Lower leg skin (tissue), 4 donors: ENCODE results near the gene TNS3. TPM values are rescaled to one million over a fixed set of nuclear protein-coding genes. Genes with fewer than 3 reads are reported as not detected.
A peak's percentile ranks its signal among the peaks of the same experiment; 100 is the strongest.

Source experiments
- DNase-seq, 2 donors: peaks; one replicate each; pipeline ENCODE4 v3.0.0-alpha.2; 2019; ENCODE audit warnings: low spot score in 2 of 2
- H3K4me3 ChIP-seq: fragments of 200-600 bp; sonication (generic); 2 replicates; pipeline ENCODE4 v1.5.1; 2017; ENCODE audit warnings: mild to moderate bottlenecking, low read depth; ENCODE audit not compliant: poor library complexity, severe bottlenecking
- CTCF ChIP-seq, 3 donors: fragments of 450-650 bp; IDR thresholded peaks; one replicate each; pipeline ENCODE4 v1.5.1; 2016; ENCODE audit warnings: antibody characterized with exemption in 3 of 3, mild to moderate bottlenecking in 3 of 3, moderate library complexity in 2 of 3
- POLR2A ChIP-seq, 2 donors: fragments of 450-650 bp; IDR thresholded peaks; one replicate each; pipeline ENCODE4 v1.6.1; 2016 to 2017; ENCODE audit warnings: antibody characterized with exemption in 2 of 2, mild to moderate bottlenecking in 1 of 2, moderate library complexity in 1 of 2
- WGBS, 2 donors: methylation state at CpG; one replicate each; pipeline ENCODE4 v1.1.5; 2018; 5-methylcytosine and 5-hydroxymethylcytosine counted together
- intact Hi-C: fragments of 100-400 bp; cut with DNase I; formaldehyde crosslinking; loops from one replicate; pipeline ENCODE4 v1.15.0; 2023; ENCODE audit warnings: low total_unique reads
- total RNA-seq, 4 donors: library from RNA; depleted of rRNA; stranded (reverse); fragments of >200 nt; gene quantifications; one replicate each; pipeline ENCODE4 v1.1.0, GENCODE V29; 2016

TNS3 gene
- total RNA-seq, 4 donors from 2014 or later = 19.5 to 33.9 (median 25.5) TPM

- peak in 1 of 2 donors; percentile 75 for DNase-seq
- intact Hi-C loops = no loop called here
Measured at GRCh38 chr7:47383696-47384445, 198.0 kb downstream of the TNS3 start.

GRCh38 chr7:47383072-47383471 lies 198.8 kb downstream of the TNS3 start:
- no peak for TF ChIP-seq POLR2A (IDR thresholded peaks at IDR 0.05)
- no peak for TF ChIP-seq CTCF (IDR thresholded peaks at IDR 0.05)
- no peak overlapping the region for H3K4me3 ChIP-seq
- WGBS, 2 donors = 70 to 71% methylated on average over 8 of the region's 8 CpGs
- peak in 1 of 2 donors; percentile 50 for DNase-seq
- intact Hi-C loops = no loop called here

More at GRCh38 chr7:47383696-47384445, 198.0 kb downstream of the TNS3 start:
- 87 to 90% methylated on average over 10 of the region's 10 CpGs for WGBS, 2 donors
- H3K4me3 ChIP-seq = no peak overlapping the region
- no peak for TF ChIP-seq CTCF (IDR thresholded peaks at IDR 0.05)
- no peak for TF ChIP-seq POLR2A (IDR thresholded peaks at IDR 0.05)

GRCh38 chr7:47382200-47382599 lies 199.7 kb downstream of the TNS3 start:
- no peak overlapping the region for H3K4me3 ChIP-seq
- no peak for TF ChIP-seq POLR2A (IDR thresholded peaks at IDR 0.05)
- TF ChIP-seq CTCF (IDR thresholded peaks at IDR 0.05) = no peak
- intact Hi-C loops = no loop called here
- DNase-seq = peak in 1 of 2 donors; percentile 68
- WGBS, 2 donors = 64 to 69% methylated on average over 5 of the region's 5 CpGs

GRCh38 chr7:47381134-47381495 lies 200.8 kb downstream of the TNS3 start:
- peak in 1 of 2 donors; percentile 63 for DNase-seq
- H3K4me3 ChIP-seq = no peak overlapping the region
- intact Hi-C loops = no loop called here
- TF ChIP-seq CTCF (IDR thresholded peaks at IDR 0.05) (no peak), POLR2A (IDR thresholded peaks at IDR 0.05) (no peak)
- WGBS, 2 donors = 46 to 71% methylated on average over 6 of the region's 6 CpGs

- H3K4me3 ChIP-seq = no peak overlapping the region
- peak in 1 of 2 donors; percentile 83 for DNase-seq
- WGBS, 2 donors = 46 to 60% methylated on average over 13 to 15 of the region's 15 CpGs
- intact Hi-C loops = no loop called here
- TF ChIP-seq CTCF (IDR thresholded peaks at IDR 0.05) (no peak), POLR2A (IDR thresholded peaks at IDR 0.05) (no peak)
Measured at GRCh38 chr7:47380325-47381133, 201.4 kb downstream of the TNS3 start.
